Activated B cell treated with CpG ODN at 0.5 μM for 24 hours (primary cell): ENCODE data around the gene BTD. TPM values are rescaled to one million over a fixed set of nuclear protein-coding genes. Genes with fewer than 3 reads are reported as not detected.

Experiments used
- ATAC-seq: fragments of 200-7000 bp; cut with Tn5 transposase; one replicate; pipeline ENCODE4 v1.10.0; 2021; ENCODE audit warnings: low read depth, mild to moderate bottlenecking, moderate library complexity
- CTCF ChIA-PET: fragments of 350-600 bp; sonication (Branson Sonifier 250); formaldehyde crosslinking; loops from one replicate; lab custom pipeline; 2021; ENCODE audit warnings: antibody characterized with exemption; lab: Charles Lee
- POLR2A ChIA-PET: fragments of 350-600 bp; sonication (Branson Sonifier 250); formaldehyde crosslinking; loops from one replicate; lab custom pipeline; 2021; ENCODE audit warnings: antibody characterized with exemption; lab: Charles Lee
- DNase-seq: peaks from one replicate; pipeline ENCODE4 v3.0.0; 2022
- H3K27ac Mint-ChIP-seq: one replicate; pipeline ENCODE4 v1.8.0; 2020; ENCODE audit warnings: mixed read lengths
- H3K27me3 Mint-ChIP-seq: one replicate; pipeline ENCODE4 v1.8.0; 2021; ENCODE audit warnings: mixed read lengths
- H3K36me3 Mint-ChIP-seq: one replicate; pipeline ENCODE4 v1.8.0; 2021; ENCODE audit warnings: low read depth, mixed read lengths
- H3K4me1 Mint-ChIP-seq: one replicate; pipeline ENCODE4 v1.8.0; 2021; ENCODE audit warnings: mixed read lengths
- H3K4me3 Mint-ChIP-seq: one replicate; pipeline ENCODE4 v1.8.0; 2020; ENCODE audit warnings: mild to moderate bottlenecking, mixed read lengths
- H3K9me3 Mint-ChIP-seq: one replicate; pipeline ENCODE4 v1.8.0; 2020; ENCODE audit warnings: mixed read lengths
- intact Hi-C: fragments of 100-400 bp; cut with micrococcal nuclease; formaldehyde crosslinking; loops from one replicate; pipeline ENCODE4 v1.15.1; 2024
- total RNA-seq: library from RNA; stranded (reverse); gene quantifications from 2 replicates; pipeline ENCODE4 v1.2.3, GENCODE V29; 2022
- TF ChIP-seq, protein P1 (sequence below): fragments of 200-600 bp; IDR thresholded peaks from one replicate; pipeline ENCODE4 v1.8.0; 2022; ENCODE audit warnings: antibody characterized with exemption, mild to moderate bottlenecking

The BTD gene
- total RNA-seq, 1 donor from 2014 or later: 9.1 TPM

DNA sequence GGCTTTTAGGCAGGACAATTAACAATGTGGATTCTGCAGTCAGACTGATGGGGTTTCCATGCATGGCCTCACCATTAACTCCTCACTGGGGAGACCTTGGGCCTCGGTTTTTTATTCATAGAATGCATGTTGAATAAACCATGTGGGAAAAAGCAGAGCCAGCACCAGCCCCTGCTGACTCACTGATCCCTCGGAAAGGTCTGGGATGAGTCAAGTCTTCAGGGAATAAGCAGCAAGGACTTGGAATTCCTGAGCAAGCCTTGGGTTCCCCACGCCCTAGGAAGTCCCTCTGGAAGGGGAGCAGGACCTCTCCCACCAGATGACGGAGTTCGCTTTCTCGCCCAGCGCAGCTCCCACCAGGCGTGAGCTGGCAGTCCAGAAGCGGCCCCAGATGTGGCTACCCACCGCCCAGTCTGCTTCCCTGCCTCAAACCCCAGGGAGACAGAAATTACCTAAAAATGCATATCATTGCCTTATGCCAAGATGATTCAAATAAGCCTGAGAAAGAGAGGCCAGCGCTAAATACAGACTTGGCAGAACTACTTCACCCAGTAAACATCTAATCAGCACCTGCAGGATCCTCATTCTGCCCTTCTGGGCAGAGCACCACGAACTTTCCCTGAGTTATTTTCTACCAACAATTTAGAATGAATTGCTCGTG lies 45.4 kb downstream of the BTD start:
- intact Hi-C loops: loop anchor here (1.0 to 5.0 kb wide), 5 partner anchors 11 to 212 kb away; no protein-coding TSS in a partner anchor
- H3K4me3 Mint-ChIP-seq: peak overlapping the region; percentile 68
- H3K27me3 Mint-ChIP-seq: no peaks in the 10 kb centered on the region
- TF ChIP-seq, protein P1, sequence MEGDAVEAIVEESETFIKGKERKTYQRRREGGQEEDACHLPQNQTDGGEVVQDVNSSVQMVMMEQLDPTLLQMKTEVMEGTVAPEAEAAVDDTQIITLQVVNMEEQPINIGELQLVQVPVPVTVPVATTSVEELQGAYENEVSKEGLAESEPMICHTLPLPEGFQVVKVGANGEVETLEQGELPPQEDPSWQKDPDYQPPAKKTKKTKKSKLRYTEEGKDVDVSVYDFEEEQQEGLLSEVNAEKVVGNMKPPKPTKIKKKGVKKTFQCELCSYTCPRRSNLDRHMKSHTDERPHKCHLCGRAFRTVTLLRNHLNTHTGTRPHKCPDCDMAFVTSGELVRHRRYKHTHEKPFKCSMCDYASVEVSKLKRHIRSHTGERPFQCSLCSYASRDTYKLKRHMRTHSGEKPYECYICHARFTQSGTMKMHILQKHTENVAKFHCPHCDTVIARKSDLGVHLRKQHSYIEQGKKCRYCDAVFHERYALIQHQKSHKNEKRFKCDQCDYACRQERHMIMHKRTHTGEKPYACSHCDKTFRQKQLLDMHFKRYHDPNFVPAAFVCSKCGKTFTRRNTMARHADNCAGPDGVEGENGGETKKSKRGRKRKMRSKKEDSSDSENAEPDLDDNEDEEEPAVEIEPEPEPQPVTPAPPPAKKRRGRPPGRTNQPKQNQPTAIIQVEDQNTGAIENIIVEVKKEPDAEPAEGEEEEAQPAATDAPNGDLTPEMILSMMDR: no peak
- ChIA-PET CTCF (interaction anchor here (1.3 kb wide), 1 partner anchor 16 kb away, joined by 5 read pairs; no protein-coding TSS in a partner anchor), POLR2A (interaction anchor here (1.1 to 1.2 kb wide), 2 partner anchors 21 to 46 kb away, joined by 3 to 4 read pairs; partner anchors contain the start of genes BTD and HACL1)
- no peak for DNase-seq
- peak overlapping the region; percentile 83 for H3K27ac Mint-ChIP-seq
- peaks cover 16% of the 10 kb centered on the region for H3K36me3 Mint-ChIP-seq
- H3K9me3 Mint-ChIP-seq: no peaks in the 10 kb centered on the region
- peak; percentile 25 for ATAC-seq
- peaks cover 45% of the 10 kb centered on the region for H3K4me1 Mint-ChIP-seq

DNA sequence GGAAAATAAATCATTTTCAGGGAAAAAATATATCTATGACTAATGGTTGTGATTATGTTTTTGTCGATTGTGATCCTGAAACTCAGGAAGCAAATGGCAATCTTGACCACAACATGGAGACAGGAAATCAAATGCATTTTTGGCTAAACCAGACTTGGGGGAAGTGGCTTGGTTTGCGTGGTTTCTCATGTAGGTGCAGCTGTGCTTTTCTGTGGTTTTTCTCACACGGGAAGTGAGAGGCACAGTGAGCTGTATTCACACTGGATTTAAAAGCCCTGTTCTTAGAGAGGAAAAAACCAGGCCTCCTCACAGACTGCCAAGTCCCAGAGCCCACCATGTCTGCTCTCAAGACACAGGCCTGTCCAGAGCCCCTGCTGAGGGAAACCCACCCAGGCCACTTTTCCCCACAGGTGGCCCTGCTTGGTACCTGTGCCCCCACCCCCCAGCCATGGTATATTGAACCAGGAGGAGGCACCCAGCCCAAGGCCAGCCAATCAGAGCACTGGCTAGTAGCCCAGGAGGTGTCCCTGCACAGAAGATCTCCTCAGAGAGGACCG lies 46.1 kb downstream of the BTD start:
- Mint-ChIP-seq H3K4me3 (peak overlapping the region; percentile 68), H3K36me3 (peaks cover 12% of the 10 kb centered on the region), H3K4me1 (peaks cover 45% of the 10 kb centered on the region), H3K9me3 (no peaks in the 10 kb centered on the region), H3K27me3 (no peaks in the 10 kb centered on the region), H3K27ac (peak overlapping the region; percentile 83)
- POLR2A ChIA-PET: interaction anchor here (1.1 to 1.2 kb wide), 2 partner anchors 20 to 46 kb away, joined by 3 to 4 read pairs; partner anchors contain the start of genes BTD and HACL1
- TF ChIP-seq, protein P1: no peak
- DNase-seq (peak; percentile 32), ATAC-seq (peak; percentile 93)
- CTCF ChIA-PET: interaction anchor here (1.3 kb wide), 1 partner anchor 17 kb away, joined by 5 read pairs; no protein-coding TSS in a partner anchor
- intact Hi-C loops: loop anchor here (1.0 to 5.0 kb wide), 5 partner anchors 11 to 212 kb away; no protein-coding TSS in a partner anchor

DNA sequence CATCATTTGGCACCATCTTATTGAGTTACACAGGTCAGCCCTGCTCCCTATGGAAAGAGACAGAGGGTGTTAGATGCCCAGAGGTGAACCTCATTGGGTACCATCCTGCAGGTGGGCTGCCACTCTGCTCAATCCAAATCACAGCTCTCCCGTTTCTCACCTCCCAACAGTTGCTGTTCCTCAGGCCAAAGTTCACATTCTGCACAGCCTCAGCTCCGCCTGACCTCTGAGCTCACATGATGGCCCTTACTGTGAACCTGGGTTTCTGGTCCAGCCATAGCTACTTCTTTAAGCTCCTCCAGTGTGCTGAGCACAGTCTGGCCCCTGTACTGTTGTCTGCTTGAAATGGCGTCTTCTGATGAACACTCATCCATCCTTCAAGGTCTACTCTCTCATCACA lies 47.8 kb downstream of the BTD start:
- DNase-seq: no peak
- peaks cover 8% of the 10 kb centered on the region for H3K36me3 Mint-ChIP-seq
- H3K4me1 Mint-ChIP-seq: peaks cover 45% of the 10 kb centered on the region
- H3K9me3 Mint-ChIP-seq: no peaks in the 10 kb centered on the region
- no peaks in the 10 kb centered on the region for H3K27me3 Mint-ChIP-seq
- intact Hi-C loops: loop anchor here (5.0 kb wide), 1 partner anchor 158 kb away; no protein-coding TSS in a partner anchor
- ChIA-PET POLR2A (no interaction called here), CTCF (interaction anchor here (2.2 kb wide), 1 partner anchor 162 kb away, joined by 7 read pairs; no protein-coding TSS in a partner anchor)
- no peak overlapping the region for H3K27ac Mint-ChIP-seq
- H3K4me3 Mint-ChIP-seq: no peak overlapping the region
- TF ChIP-seq, protein P1: no peak
- ATAC-seq: no peak

DNA sequence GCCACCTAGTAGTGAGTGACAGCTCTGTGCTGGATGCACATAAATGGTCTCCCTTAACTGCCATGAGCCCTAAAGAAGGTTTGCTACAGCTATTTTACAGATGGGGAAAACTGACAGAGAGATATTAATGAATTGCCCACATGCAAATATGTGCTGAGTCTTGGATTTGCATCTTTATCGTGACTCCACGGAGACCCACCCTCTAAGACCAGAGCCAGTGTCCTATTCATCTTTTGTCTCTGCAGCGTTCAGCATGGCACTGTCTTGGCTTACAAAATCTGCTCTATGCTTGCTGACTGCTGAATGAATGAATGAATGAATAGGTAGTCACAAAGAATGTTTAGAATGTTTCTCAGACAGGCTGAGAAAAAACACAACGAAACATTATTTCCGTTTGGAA lies 48.3 kb downstream of the BTD start:
- POLR2A ChIA-PET: no interaction called here
- H3K27me3 Mint-ChIP-seq: no peaks in the 10 kb centered on the region

More for the DNA sequence above, 48.3 kb downstream of the BTD start:
- CTCF ChIA-PET: interaction anchor here (2.2 kb wide), 1 partner anchor 162 kb away, joined by 7 read pairs; no protein-coding TSS in a partner anchor
- no peak overlapping the region for H3K27ac Mint-ChIP-seq
- H3K36me3 Mint-ChIP-seq: peaks cover 3% of the 10 kb centered on the region
- peaks cover 1% of the 10 kb centered on the region for H3K9me3 Mint-ChIP-seq
- DNase-seq (no peak), ATAC-seq (no peak)
- TF ChIP-seq, protein P1: no peak
- intact Hi-C loops: loop anchor here (5.0 kb wide), 1 partner anchor 157 kb away; no protein-coding TSS in a partner anchor
- no peak overlapping the region for H3K4me3 Mint-ChIP-seq
- H3K4me1 Mint-ChIP-seq: peaks cover 45% of the 10 kb centered on the region
